ENCODE data around the gene ACTRT1.

DNA sequence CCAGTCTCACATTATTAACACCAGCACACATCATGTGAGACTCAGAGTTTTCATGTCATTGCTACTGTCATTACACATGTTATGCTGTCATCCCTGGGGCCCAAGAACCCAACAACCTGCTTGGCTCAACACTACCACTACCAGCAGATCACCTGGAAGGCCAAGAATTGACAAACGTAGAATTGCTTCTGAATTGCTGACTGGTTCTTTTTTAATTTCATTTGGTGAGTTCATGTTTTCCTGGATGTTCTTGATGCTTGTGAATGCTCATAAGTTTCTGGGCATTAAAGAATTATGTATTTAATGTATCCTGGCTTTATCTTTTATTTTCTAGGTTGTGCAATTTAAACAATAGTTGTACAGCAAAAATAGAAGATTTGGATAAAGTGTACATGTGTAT is 40.2 kb downstream of the ACTRT1 start:
- TF ChIP-seq, protein P1, sequence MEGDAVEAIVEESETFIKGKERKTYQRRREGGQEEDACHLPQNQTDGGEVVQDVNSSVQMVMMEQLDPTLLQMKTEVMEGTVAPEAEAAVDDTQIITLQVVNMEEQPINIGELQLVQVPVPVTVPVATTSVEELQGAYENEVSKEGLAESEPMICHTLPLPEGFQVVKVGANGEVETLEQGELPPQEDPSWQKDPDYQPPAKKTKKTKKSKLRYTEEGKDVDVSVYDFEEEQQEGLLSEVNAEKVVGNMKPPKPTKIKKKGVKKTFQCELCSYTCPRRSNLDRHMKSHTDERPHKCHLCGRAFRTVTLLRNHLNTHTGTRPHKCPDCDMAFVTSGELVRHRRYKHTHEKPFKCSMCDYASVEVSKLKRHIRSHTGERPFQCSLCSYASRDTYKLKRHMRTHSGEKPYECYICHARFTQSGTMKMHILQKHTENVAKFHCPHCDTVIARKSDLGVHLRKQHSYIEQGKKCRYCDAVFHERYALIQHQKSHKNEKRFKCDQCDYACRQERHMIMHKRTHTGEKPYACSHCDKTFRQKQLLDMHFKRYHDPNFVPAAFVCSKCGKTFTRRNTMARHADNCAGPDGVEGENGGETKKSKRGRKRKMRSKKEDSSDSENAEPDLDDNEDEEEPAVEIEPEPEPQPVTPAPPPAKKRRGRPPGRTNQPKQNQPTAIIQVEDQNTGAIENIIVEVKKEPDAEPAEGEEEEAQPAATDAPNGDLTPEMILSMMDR (IDR thresholded peaks at IDR 0.05): no peak
- no peak for TF ChIP-seq POLR2A (IDR thresholded peaks at IDR 0.05)
